Measurements from ENCODE around the gene ICOS.

Gene ICOS

GRCh38 chr2:203989521-203989920 lies 53.0 kb downstream of the ICOS start:
- TF ChIP-seq ESRRG (CRISPR knock-in tag; IDR thresholded peaks at IDR 0.05) = no peak
- TF ChIP-seq ZFP30 (CRISPR knock-in tag; IDR thresholded peaks at IDR 0.05) = no peak
- no peak for TF ChIP-seq ZNF8 (CRISPR knock-in tag; IDR thresholded peaks at IDR 0.05)
- no peak for TF ChIP-seq ZFP3 (CRISPR knock-in tag; IDR thresholded peaks at IDR 0.05)
- TF ChIP-seq GLIS3 (CRISPR knock-in tag; IDR thresholded peaks at IDR 0.05) = no peak
- TF ChIP-seq ISL1 (CRISPR knock-in tag; IDR thresholded peaks at IDR 0.05) = no peak
- no peak for TF ChIP-seq CSRNP3 (CRISPR knock-in tag; IDR thresholded peaks at IDR 0.05)
- no peak for TF ChIP-seq OSR1 (CRISPR knock-in tag; IDR thresholded peaks at IDR 0.05)
- no peak for TF ChIP-seq BACH2 (CRISPR knock-in tag; IDR thresholded peaks at IDR 0.05; ENCODE audit: borderline replicate concordance)
- no peak for TF ChIP-seq ZNF565 (CRISPR knock-in tag; conservative IDR thresholded peaks at IDR 0.05; ENCODE audit: low read depth)
- TF ChIP-seq PPARA (CRISPR knock-in tag; IDR thresholded peaks at IDR 0.05; ENCODE audit: borderline replicate concordance) = no peak
- no peak for TF ChIP-seq ARNTL (CRISPR knock-in tag; IDR thresholded peaks at IDR 0.05; ENCODE audit: borderline replicate concordance, low read depth)
- TF ChIP-seq TCF4 (CRISPR knock-in tag; IDR thresholded peaks at IDR 0.05; ENCODE audit: borderline replicate concordance) = no peak
- no peak for TF ChIP-seq TSHZ2 (CRISPR knock-in tag; IDR thresholded peaks at IDR 0.05)
- no peak for TF ChIP-seq RARB (CRISPR knock-in tag; IDR thresholded peaks at IDR 0.05)
- TF ChIP-seq CREB5 (CRISPR knock-in tag; IDR thresholded peaks at IDR 0.05; ENCODE audit: low read depth) = no peak
- no peak for ATAC-seq

- ATAC-seq = no peak
- TF ChIP-seq GLIS3 (CRISPR knock-in tag; IDR thresholded peaks at IDR 0.05) = no peak
These were observed 55.9 kb downstream of the ICOS start for GRCh38 chr2:203992509-203992908.

GRCh38 chr2:203993011-203993410 lies 56.4 kb downstream of the ICOS start:
- no peak for ATAC-seq
- TF ChIP-seq CSRNP3 (CRISPR knock-in tag; IDR thresholded peaks at IDR 0.05) = no peak
- TF ChIP-seq CREB5 (CRISPR knock-in tag; IDR thresholded peaks at IDR 0.05; ENCODE audit: low read depth) = no peak
- no peak for TF ChIP-seq PPARA (CRISPR knock-in tag; IDR thresholded peaks at IDR 0.05; ENCODE audit: borderline replicate concordance)
- TF ChIP-seq SNAI2 (CRISPR knock-in tag; IDR thresholded peaks at IDR 0.05) = no peak
- TF ChIP-seq PATZ1 (CRISPR knock-in tag; IDR thresholded peaks at IDR 0.05; ENCODE audit: borderline replicate concordance) = no peak
- no peak for TF ChIP-seq ARNTL (CRISPR knock-in tag; IDR thresholded peaks at IDR 0.05; ENCODE audit: borderline replicate concordance, low read depth)
- no peak for TF ChIP-seq TCF4 (CRISPR knock-in tag; IDR thresholded peaks at IDR 0.05; ENCODE audit: borderline replicate concordance)
- no peak for TF ChIP-seq ZC3H10 (CRISPR knock-in tag; IDR thresholded peaks at IDR 0.05)
- no peak for TF ChIP-seq POU6F1 (CRISPR knock-in tag; IDR thresholded peaks at IDR 0.05; ENCODE audit: borderline replicate concordance, low read depth)
- TF ChIP-seq RARB (CRISPR knock-in tag; IDR thresholded peaks at IDR 0.05) = no peak
- TF ChIP-seq ZNF565 (CRISPR knock-in tag; conservative IDR thresholded peaks at IDR 0.05; ENCODE audit: low read depth) = no peak
- TF ChIP-seq ZFP3 (CRISPR knock-in tag; IDR thresholded peaks at IDR 0.05) = no peak
- TF ChIP-seq OSR1 (CRISPR knock-in tag; IDR thresholded peaks at IDR 0.05) = no peak
- TF ChIP-seq ZNF70 (CRISPR knock-in tag; IDR thresholded peaks at IDR 0.05) = no peak
- no peak for TF ChIP-seq GLIS3 (CRISPR knock-in tag; IDR thresholded peaks at IDR 0.05)
- TF ChIP-seq TSHZ2 (CRISPR knock-in tag; IDR thresholded peaks at IDR 0.05) = no peak
- TF ChIP-seq ZFP30 (CRISPR knock-in tag; IDR thresholded peaks at IDR 0.05) = no peak

All from SK-N-SH treated with all-trans-retinoic acid at 6 μM for 48 hours (cell line).